Activated gamma-delta T cell treated with anti-CD3 and anti-CD28 coated beads, Interleukin-2, amount 50 U/mL, for 16 hours (primary cell): ENCODE results near the gene GFRA1.

ENCODE experiments used
- DNase-seq: peaks from one replicate; pipeline ENCODE4 v3.0.0-alpha.2; 2020; ENCODE audit warnings: low read depth

GFRA1 gene

DNA sequence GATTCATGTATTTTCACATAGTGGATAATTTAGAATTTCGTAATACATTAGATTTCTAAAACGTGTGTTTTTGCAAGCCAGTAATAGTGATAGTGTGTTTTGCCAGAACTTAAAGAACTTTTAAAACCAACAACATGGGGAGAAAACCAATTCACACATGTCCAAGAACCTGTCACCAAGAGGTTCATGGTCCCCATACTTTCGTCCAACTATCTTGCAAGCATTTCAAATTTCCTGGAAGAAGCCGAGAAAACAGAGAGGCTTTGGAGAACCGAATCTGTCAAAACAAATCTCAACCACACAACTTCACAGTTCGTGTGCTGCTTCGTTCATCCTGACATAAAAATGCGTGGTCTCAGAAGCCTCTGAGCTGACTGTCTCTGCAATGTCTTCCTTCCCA is 31.9 kb downstream of the GFRA1 start:
- no peak for DNase-seq

DNA sequence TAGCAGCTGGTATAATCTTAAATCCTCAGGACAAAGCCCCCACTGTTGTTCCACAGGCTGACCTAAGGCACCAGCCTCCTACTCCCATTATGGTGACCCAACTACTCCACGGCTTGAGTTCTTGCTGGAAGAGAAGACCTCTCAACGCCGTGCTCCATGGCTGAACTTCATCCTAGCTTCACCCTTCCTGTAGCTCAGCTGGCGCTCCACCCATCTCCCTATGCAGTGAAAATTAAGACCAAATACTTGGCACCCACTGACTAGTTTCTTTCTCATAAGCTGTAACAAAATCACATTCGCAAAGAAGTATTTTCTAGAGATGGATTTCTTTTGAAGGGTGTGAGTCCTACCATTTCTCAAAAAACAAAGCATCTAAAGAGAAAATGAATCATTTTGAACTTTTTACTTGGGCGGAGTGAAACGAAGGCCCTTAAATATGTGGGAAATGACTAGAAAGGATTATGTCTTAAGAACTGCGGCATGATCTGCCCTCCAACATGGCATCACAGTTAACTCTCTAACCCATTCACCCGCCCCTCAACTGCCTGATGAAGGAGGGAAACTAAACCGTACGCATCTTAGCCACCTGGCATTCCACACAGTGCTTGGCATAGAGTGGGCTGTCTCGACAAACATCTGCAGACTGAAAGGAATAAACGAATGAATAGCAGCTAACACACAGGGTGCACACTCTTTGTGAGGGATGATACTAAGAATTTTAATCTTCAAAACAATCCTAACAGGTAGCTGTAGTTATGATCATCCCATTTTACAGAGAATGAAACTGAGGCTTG is 32.7 kb downstream of the GFRA1 start:
- DNase-seq, result no peak

DNA sequence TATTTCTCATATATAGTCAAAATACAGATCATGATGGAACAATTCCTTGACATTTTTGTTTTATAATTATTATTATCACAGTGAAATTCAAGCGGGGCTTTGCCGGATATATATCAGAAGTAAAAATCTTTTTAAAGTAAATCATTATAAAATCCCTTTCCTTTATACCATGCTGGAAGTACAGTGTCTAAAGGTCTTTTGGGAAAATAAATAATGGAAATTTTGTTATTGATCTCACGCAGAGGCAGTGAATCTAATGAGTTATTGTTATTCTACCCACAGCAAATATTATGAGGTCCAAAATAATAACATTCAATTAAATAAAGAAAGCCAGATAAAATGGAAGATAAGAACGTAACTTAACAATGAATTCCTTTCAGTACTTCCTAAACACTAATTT is 33.8 kb downstream of the GFRA1 start:
- no peak for DNase-seq

DNA sequence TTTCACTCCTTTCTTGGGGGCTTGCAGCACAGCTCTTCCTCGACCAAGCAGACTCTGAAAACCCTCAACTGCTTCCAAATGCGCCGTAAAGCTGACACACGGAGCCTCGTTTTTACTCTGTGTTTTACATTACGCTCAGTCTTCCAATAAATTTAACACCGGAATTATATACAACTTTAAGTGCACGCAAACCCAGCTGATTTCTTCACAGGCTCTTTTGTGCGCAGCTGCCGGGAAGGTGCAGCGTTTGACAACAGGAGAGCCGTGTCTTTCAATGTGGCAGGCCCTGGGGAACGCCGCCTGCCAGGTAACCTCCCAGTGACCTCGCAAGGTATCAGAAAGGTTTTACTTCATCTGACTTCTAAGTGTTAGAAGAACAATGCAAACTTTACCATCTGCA is 35.0 kb downstream of the GFRA1 start:
- no peak for DNase-seq

DNA sequence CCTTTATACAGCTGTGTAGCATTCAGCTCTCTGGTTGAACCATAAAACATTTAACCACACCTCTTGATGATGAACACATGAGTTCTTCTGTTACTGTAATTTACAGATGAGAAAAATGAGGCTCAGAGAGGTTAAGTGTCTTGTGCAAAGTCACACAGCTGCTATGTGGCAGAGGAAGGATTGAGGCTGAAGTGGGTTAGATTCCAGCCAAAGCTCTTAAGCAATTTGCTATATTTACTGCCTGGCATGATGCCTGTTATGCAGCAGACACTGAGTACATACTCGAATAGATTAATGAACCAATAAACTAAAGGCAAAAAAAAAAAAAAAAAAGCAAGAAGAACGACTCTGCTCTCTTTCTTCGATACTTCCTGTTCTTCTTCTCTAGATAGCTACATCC is 35.7 kb downstream of the GFRA1 start:
- DNase-seq, result no peak

DNA sequence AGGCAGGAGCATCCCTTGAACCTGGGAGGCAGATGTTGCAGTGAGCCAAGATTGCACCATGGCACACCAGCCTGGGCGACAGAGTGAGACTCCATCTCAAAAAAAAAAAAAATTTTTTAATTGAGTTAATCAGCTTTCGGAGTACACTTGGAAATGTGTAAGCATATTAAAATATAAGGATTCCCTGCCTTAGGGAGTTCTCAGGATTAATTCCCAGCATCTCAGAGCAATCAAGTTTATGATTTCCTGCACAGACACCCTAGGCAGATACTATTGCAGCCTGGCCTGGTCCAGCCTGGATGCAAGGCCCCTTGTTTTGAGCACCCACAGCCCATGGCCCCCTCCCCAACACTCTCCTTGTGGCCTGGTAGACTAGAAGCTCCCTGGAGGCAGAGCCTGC is 39.8 kb downstream of the GFRA1 start:
- no peak for DNase-seq

DNA sequence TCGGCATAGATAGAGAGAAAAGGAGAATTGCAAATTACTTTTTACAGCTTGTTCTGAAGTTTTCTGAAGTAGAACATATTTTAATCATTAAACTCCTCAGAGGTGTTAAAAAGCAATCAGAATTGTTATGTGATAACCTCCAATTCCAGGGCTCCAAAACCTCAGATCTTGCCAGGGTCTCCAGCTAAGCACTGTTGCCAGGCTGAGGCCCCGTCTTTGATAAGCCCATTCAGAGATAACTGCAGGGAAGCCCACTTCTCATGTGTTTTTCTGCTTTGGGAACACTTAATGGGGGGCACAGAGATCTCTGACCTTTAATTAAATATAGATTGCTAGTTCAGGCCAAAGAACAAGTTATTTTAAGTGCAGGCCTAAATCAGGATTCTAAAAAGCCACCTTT is 40.4 kb downstream of the GFRA1 start:
- DNase-seq, result no peak

DNA sequence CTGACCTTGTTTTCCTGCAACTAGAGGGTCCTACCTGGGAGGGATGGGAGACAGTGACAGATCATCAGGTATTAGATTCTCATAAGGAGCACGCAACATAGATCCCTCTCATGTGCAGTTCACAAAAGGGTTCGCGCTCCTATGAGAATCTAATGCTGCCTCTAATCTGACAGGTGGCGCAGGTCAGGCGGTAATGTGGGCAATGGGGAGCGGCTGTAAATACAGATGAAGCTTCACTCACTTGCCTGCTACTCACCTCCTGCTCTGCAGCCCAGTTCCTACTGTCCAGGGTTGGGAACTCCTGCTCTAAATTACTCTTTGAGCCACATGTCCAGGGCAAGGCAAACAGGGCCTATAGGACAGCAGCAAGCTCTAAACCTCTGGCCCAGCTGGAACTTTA is 46.2 kb downstream of the GFRA1 start:
- no peak for DNase-seq

DNA sequence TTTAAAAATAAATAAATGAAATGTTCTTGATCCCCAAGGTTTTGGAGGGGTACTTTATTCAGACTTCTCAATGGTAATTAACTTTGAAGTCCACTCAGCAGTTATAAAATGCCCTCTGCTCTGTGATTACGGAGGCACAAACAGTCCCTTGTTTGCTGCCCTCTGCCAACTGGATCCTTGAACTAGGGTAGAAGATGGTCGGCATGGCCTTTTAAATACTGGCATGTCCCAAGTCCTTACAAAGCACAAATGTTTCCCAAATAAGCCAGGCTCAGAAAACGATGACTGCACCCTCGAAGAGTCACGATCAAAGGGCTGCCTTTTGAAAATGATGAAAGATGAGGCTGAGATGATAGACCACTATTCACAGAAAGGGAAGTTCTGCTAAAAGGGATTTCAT is 47.0 kb downstream of the GFRA1 start:
- no peak for DNase-seq

DNA sequence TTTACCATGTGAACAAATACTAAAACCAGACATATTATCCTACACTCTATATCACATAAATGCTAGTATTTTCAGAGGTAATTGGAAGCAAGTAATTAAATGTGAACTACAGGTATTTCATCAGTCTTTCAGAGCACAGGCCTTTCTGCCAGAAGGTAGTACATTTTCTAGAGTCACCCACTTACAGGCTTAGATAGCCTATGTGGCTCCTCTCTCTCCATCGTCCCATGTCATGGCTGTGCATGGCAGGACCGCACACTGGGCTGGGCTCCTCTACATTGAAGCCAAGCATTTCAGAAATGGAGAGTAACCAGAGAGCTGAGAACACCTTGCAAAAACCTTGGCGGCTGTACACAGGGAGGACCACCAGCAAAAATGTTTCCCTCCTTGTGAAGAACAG is 49.7 kb downstream of the GFRA1 start:
- DNase-seq, result no peak

DNA sequence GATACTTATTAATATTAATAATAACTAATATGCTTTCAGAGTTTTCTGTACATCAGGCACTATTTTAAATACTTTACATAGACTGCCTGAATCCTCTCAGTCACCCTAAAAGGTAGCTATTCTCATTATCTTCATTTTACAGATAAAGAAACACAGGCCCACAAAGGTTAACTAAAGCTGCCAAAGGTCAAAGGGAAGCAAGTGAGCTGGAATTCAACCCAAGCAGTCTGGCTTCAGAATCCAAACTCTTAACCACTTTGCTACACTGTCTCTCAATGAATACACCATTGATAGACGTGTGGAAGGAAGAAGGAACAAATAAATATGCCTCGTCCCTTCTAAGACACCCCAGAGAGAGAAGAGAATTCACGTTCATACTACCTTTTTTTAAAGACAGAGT is 52.0 kb downstream of the GFRA1 start:
- no peak for DNase-seq

DNA sequence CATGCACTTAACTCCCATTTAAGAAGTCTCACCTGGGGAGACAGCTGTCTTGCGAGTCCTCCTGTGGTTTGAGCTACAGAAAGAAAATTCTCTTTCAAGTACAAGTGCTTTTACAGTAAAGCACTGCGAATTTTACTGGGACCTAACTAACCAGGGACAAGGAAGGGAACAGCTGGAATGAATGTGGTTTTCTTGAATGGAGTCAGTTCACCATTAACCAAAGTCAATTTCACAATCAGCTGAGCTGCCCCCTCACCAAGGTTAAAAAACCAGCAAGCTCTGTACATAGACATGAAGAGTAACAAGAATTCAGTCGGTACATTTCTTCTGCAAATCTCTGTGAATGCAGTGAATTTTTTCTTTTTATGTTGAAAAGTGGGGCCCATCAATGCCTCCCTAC is 56.3 kb downstream of the GFRA1 start:
- no peak for DNase-seq

DNA sequence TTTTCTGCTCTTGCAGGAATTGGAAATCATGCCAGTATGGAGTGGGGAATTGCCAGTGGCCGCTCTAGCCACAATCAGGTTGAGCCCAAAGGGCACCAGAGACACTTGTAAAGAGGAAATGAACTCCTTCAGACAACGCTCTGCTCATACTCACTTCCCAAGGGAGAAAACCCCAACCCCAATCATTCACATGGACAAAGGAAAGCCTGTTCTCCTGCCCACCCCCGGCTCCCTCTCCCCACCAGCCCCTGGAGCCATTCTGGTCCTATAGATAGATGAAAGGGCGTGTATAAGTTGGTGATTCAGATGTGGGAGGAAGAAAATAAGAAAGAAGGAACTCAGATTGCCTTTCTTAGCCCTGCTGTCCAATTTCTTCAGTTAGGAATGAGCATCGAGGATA is 57.4 kb downstream of the GFRA1 start:
- DNase-seq, result no peak

DNA sequence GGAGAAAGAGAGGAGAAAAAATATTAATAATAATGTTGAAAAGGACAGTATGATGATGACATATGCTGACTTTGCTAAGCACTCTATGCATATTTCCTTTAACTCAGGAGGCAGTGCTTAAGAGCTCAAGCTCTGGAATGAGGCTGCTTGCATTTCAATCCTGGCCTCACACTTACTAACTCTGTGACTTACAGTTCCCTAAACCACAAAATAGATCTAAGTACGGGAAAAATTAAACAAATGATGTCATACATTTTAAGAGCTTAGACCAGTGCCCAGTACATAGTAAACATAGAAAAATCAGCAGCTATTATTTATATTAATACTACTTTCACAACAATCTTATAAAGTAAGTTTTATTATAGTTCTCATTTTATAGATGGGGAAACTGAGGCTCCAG is 61.3 kb downstream of the GFRA1 start:
- DNase-seq, result no peak

DNA sequence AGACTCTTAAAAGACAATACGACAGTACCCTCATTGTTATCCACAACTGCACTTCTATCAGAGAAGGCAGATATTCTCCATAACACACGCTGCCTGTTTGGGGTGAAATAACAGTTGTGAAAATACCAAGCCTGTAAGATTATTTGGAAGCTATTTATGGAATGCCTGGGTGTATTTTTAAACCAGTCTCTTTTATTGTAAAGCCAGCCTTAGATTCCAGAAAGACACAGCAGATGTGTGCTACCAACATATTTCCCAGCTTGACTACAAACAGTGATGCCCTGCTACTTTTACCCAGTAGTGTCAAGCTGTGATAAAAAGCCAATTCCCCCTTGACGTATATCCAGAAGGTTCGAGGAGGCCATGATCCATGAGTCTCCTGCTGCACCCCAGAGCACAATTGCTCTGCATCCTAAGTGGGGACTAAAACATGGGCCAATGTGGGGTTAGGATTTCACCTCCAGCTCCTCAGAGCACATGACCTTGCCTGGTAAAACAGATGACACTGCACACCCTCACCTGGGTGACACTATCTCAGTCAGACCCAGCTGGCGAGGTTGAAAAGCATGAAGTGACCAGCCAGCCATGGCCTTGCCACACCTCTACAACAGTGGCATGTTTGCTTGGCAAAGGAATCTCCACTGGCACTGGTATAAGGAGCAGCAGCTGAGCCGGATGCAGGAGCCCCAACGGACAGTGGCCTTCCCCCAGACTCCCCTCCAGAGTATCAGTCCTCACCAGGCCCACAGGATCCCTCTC is 62.2 kb downstream of the GFRA1 start:
- no peak for DNase-seq

DNA sequence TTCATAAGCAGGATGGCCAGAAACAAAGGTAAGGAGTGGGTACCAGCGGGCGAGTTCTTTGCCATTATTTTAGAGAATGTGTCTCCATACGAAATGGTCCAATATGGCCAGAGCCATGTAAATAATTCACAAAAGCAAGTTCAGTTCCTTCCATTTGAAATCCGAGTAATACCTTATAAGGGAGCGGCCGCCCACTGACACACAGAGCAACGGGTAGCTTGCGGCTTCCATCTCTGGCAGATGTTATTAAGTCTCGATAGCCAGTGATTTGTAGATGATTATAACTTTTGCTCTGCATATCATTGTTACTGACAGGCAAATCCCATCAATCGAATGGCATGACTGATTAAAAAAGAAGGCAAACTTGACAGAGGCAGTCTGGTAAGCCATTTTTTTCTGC is 63.2 kb downstream of the GFRA1 start:
- DNase-seq, result no peak

DNA sequence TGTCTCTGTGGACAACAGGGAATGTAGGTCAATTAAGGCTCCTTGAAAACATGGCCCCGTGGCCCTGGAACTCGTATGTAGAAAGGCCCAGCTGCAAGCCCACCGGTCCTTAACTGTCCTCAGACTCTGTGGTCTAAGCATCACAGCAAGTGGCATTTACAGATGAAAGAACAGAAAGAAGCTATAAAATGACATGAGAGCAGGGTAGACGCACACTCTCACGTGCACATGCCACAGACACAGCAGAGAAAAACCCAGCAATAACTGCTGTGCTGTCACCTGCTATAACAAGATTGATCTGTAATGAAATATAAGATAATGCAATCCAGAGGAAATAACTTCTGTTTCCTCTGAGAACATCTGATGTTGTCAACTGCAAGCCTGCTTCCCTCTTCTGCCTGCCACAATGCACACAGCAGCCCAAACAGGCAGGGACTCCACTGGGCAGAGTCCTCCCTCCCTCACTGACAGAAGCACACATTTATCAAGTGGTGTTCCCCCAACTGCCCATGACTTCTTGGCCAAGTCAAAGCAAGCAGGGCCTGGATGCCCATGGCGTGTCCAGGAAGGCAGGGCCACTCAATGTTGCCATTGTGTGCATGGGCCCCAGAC is 63.9 kb downstream of the GFRA1 start:
- DNase-seq, result no peak

DNA sequence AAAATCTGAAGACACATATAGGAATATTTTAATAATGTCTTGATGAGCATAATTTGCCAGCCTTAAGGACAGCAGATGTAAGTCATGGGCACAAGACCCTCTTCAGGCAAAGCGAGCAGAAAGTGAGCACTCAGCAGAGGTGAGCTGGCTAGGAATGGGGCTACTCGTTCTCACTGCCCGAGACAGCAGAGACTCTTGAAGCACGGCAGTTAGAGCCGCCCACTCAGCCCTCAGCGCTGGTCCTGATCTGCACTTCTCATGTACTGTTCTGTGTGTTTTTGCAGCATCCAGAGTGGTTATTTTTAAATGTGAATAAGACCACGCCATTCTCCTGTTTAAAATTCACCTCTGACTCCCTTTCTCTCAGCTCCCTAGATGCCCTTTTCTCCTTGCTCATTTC is 65.3 kb downstream of the GFRA1 start:
- no peak for DNase-seq

DNA sequence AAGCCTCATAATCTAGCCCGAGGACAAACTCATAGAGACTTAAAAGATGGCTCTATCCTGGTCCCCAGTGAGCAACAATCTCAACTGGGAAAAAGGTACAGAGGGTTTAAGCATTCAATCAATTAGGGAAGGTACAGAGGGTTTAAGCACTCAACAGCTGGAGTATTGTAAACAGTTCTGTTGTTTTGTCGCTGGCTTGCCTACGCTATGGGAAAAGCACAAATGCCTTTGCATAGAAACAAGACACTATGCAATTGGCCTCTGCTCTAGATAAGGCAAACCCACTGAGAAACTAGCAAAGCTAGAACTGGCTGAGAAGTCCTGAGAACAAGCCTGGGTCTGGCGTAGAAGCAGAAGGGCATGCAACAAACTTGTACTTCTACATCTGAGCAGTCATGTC is 69.3 kb downstream of the GFRA1 start:
- no peak for DNase-seq

DNA sequence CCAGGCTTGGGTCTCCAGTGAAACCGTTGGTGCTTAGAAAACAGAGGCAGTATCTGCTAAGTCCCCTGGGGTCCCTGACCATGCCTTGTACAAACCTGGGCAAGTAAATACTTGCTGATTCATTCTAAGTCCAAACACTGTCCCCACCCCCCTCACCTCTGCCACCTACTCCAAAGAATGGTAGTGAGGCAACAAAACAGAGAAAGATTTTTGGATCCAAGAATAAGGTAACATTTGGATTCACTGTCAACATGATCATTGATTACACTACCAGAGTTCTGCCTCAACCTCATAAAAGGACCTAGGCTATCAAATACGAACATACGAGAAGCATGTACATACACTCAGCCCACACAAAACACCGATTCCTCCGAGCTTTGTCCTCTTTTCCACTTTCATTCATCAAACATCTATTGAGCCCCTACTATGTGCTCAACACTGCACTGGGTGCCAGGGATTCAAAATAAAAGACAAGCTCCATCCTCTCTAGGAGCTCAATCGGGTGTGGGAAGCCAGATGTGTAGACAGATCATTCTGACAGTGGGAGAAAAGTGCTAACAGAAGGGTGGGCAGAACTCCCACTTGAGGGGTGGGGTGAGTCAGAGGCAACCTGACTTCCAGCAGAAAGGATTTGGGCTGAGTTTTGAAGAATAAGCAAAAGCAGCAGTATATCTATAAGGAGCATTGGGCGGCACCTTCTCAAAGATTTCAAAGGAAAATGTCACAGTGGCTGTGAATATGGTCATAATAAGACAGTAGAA is 71.2 kb downstream of the GFRA1 start:
- DNase-seq, result no peak

DNA sequence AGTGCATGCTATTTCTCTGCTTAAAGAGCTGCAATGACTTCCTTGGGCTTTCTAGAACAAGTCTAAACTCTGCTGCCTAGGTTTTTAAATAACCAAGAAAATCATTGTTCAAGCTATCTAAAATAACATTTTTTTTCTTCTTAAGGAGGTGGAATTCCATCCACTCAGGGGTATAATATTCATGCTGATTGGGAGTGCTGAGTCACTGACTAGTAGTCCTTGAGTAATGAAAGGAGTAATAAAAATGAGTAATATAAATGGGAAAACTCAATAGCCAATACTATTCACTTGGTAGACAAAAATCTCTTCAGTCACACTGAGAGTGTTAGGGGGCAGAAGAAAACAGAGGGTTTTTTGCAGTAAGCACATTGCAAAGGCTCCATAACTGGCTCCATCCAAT is 72.0 kb downstream of the GFRA1 start:
- DNase-seq, result no peak

DNA sequence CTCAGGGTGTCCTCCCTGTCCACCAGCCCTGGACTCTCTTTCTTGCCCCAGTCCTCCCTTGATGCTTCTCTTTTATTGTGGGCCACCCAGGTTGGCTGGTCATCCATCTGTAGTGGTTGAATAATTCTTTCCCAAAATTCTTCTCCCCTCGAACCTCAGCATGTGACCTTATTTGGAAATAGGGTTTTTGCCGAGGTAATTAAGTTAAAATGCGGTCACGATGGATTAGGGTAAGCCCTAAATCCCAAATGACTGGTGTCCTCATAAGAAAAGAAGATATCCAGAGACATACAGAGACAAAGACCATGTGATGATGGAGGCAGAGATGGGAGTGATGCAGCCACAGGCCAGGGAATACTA is 74.3 kb downstream of the GFRA1 start:
- no peak for DNase-seq
